NCI-H82 (cell line): ENCODE data around the gene LDLRAD3.

Source experiments
- DNase-seq: peaks from one replicate; lab custom pipeline; 2025; lab: John Stamatoyannopoulos, UW

The LDLRAD3 gene

DNA sequence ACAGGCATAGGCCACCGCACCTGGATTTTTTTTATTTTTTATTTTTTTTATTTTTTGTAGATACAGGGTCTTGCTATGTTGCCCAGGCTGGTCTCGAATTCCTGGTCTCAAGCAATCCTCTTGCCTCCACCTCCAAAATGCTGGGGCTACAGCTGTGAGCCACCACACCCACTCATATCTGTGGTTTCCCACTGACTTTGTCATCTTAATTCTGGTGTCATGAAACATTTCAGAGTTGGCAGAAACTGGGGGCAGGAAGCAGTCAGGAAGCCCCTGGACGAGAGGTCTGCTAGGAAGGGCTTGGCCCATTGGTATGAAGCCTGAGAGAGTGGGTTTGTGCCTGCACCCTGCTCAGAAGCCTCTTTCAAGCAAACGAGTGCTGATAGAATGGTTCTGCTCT is 296.3 kb downstream of the LDLRAD3 start:
- no peak for DNase-seq

DNA sequence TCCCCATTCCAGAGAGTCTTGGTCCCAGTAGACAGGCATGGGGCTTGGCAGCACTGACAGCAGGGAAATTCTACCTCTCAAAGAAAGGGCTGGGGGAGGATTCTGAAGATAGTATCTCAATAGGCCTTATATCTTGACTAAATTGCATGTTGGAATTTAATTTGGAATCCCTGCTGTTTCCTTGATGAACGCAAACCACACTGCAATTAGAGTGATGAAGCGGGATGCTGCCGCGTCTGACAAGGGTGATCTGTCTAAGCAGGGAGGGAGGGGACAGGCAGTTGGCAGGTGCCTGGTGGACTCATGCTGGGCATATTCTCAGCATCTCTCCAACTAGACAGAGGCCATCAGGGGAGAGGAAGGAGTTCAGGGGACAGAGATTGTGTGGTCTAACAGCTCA is 296.9 kb downstream of the LDLRAD3 start:
- DNase-seq, result no peak

DNA sequence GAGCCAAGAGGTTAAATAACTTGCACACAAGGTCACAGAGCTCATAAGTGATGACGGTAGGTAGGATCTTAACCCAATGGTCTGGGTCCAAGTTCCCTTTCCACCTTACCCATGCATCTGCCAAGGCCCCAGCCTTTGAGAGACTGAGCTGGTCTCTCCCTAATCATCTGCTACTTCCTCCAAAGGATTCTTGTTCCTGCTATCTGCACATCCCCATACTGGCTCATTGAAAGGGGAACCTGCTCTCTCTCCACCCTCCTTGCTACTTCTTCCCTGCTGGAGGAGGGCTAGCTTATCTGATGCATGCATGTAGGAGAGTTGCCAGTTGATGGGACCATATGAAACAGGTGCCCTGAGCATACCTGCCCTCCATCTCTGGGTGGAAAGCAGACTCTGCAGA is 297.6 kb downstream of the LDLRAD3 start:
- no peak for DNase-seq

DNA sequence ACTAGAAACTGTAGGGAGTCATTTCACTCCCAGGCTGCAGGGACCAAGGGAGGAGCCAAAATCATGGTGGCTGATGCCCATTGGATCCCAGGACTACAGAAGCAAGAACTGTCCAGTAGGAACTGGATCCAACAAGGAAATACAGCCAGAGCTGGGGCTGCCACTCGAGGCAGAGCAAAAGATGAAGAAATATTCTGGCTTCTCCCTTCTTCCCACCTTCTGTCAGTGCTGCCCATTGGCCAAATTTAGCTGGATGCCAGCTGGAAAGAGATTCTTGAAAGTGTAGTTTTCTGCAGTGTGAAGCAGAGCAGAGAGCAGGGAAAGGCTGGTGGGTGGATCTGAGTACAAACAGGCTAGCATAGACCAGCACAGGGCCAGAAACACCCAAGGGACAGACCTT is 299.8 kb downstream of the LDLRAD3 start:
- DNase-seq, result no peak

DNA sequence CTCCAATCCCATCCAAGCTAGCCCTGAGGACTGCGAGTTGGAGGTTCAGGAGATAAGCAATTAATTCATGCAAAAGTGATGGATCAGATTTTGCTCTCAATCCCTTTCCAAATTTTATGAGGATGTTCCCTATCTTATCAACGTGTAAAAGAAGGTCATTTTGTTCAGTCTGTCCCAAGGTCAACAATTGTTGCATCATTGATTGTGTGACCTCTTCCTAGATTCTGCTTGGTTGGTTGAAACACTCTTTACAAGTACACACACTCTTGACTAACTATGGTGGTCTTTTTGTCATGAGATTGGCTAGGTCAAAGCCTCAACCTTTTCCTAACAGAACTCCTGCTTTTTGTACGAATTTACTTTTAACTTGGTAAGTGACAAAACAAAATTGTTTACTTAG is 303.6 kb downstream of the LDLRAD3 start:
- no peak for DNase-seq

DNA sequence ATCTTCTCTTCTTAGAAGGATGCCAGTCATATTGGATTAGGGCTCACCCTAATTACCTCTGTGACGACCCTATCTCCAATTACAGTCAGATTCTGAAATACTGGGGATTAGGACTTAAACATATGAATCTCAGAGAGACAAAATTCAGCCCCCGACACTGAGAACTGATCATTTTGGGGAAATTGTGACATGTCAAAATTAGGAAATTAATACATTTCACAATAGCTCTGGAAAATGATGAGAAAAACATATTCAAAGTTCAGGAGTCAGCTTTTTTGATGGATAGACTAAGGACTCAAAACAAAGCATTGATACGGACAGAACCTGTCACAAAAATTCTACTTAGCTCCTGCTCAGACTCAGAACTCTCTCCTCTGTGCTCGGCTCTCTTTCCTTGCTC is 304.6 kb downstream of the LDLRAD3 start:
- DNase-seq, result peak; percentile 89

DNA sequence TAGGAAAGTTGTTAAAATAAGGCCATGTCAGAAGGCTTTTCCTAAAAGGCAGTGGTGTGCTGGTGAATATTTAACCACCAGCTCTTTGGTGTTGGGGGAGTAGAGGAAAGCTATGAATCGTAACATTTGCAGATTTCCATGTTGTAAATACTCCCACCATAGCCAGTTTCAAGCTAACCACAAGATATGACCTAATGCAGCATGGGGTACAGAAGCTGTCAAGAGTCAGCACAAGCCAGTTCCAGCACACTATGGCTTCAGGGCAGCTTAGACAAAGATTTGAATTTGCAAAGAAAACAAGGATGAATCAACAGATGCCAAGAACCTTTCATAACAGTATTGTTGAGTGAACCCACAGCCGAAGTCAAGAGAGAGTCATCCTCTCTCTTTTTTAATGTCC is 305.4 kb downstream of the LDLRAD3 start:
- no peak for DNase-seq

DNA sequence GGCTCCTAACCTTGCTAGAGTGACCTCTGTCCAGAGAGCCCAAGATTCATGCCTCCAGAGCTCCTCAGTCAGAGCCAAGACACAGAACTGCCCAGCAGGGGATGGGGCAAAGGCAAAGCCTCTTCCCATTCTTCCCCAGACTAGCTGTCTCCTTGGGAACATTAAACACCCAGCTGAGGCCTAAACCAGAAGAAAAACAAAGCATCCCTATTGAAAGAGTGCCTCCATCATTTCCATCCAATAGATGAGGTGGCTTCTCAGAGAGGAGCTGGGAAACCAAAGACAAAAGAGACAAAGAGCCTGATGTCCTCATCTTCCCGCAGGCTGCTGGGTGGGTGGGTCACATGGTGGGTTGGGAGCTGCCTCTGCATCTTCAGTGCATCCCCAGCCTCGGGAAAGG is 308.0 kb downstream of the LDLRAD3 start:
- no peak for DNase-seq

DNA sequence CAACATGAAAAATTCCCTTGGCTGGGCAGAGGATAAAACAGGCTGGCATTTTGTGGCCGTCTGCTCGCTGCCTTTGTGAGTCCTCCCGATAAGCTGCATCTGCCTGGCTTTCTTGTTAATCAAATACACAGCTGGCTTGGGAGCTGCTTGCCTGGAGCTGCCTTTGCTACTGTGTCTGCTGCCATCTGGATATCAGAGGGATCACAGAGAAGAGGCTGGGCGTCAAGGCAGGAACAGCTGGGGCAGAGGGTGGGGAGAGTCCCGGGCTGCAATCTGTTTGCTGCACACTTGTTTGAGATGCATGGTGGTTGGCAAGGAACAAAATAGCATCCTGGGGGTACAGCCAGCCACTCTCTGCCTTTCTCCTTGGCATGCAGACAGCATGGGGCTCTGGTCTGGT is 309.4 kb downstream of the LDLRAD3 start:
- DNase-seq, result peak; percentile 99

DNA sequence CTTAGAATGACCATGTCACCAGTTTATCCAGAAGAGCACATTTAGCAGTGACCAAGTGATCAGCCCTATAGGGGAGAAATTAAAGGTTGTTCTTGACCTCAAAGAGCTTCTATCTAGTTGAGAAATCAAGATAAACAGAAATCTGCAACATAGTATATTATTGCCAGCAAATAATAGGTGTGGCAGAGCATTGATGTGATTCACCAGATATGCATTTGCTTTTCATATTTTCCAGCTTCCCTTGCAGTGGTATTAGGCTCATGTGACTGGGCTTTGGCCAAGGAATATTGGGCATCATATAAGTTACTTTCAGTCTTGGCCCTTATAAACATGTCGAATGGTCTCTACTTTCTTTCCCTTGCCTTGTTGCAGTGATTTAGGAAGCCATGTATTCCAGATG is 310.9 kb downstream of the LDLRAD3 start:
- no peak for DNase-seq

DNA sequence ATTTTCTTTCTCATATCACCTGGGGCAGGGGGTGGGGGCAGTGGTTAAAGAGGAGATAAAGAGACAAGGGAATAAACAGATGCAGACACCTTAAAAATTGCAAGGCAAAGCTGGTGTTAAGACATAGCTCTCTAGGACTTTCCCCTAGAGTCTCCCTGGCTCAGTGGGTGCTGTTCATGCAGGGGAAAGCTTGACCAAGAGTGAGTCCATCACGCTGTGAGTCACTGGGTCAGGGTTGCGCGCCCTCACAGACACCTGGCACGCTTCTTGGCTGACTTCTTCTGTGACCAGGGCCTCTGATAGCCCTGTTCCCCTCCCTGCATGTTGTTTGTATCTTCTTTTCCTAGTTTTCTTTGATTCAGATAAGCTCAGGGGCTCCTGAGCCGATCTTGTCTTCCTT is 313.5 kb downstream of the LDLRAD3 start:
- no peak for DNase-seq

DNA sequence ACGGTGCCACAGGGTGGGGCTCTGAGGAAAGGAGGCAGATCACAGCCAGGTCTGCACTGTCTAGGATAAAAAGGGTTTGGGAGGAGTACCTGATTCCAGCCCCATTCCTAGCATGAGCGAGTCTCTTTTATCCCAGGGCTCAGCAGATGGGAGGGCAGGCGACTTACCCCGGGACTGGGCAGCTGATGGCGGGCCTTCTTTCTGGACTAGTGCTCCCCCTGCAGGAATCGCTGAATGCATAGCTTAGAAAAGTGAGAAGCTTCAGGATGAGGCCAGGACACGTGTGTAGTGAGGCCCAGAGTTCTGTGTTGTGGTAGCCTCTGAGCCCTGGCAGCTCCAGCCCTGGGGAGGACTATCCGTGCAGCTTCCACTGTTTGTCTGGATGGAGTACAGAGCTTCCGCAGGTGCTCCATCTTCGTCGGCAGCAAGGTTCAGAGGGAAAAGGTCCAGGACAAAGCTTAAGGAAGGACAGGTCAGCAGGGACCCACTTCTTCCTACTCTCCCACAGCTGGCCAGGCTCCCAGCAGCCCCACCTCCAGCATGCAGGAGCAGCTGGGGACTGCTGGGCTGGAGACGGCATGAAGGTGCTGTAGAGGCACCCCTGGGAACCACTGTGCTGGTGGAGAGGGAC is 315.0 kb downstream of the LDLRAD3 start:
- peak; percentile 92 for DNase-seq

DNA sequence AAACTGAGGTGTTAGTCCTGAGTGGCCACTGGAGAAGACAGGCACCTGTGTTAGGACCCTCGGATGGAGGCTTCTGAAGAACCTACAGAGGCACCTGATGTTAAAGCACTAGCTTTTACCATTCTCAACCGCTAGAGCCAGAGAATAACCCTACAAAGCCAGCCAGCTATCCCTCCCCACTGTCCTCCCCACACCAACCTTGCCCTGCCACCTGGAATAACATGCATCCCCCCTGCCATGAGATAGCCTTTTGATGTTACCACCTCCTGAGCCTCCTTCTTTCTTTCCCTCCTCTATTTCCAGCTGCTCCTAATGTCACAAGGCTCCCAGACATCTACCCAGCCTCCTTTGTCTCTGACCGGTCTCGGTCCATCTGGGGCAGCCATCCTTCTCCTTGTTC is 317.2 kb downstream of the LDLRAD3 start:
- DNase-seq, result no peak

DNA sequence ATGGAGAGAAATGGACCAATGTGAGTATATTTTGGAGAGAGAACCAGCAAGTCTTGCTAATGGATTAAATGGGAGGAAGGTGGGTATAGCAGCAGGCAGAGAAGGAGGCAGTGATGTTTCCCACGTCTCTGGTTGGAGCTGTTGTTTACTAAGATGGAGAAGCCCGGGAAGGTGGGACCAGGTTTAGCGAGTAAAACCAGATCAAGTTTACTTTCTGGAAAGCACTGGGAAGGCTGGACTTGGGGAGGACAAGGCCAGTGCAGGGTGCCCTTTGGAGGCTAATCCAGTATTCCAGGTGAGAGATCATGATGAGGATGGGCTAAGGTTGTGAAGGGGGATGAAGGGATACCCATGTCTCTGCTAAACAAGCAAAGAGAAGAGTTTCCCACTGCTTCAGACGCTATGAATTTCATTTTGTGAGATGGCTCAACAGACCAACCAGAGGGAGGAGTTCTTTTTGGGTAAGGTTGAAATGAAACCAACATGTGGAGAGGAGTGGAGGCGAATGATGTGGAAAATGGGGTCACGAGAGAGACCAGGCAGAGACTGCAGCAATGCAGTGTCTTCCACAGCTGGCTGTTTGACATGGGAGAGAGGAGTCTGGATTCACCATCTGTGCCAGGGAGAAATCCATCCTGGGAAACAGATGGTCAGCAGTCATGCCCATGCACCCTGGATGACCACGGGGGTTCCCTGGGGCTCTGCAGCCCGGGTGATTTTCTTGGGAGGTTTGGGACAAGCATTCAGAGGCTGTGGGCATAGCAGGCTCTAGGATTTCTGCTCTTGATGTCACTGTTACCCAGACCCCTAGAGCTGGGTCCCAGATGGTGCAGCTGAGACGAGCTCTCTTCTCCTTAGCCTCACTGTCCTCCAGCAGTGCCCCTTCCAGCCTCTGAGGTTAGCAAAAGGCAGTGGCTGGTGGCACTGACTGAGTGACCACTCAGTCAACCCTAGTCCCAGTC is 320.4 kb downstream of the LDLRAD3 start:
- DNase-seq, result no peak

DNA sequence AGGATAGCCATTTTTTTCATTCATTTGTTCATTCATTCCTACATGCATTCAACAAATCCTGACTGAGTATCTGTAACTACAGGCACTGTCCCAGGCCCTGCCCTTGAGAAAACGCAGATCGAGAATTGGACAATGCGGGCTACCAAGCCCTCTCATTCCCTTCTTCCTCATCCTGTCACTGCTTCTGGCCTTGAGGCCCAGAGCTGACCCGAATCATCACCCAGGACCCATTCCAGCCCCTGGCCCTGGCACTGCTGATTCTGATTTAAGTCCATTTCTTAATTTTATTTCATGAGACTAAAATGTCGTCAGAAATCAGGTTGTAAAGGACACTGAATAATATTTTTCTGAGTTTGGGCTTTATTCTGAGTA is 321.1 kb downstream of the LDLRAD3 start:
- no peak for DNase-seq

DNA sequence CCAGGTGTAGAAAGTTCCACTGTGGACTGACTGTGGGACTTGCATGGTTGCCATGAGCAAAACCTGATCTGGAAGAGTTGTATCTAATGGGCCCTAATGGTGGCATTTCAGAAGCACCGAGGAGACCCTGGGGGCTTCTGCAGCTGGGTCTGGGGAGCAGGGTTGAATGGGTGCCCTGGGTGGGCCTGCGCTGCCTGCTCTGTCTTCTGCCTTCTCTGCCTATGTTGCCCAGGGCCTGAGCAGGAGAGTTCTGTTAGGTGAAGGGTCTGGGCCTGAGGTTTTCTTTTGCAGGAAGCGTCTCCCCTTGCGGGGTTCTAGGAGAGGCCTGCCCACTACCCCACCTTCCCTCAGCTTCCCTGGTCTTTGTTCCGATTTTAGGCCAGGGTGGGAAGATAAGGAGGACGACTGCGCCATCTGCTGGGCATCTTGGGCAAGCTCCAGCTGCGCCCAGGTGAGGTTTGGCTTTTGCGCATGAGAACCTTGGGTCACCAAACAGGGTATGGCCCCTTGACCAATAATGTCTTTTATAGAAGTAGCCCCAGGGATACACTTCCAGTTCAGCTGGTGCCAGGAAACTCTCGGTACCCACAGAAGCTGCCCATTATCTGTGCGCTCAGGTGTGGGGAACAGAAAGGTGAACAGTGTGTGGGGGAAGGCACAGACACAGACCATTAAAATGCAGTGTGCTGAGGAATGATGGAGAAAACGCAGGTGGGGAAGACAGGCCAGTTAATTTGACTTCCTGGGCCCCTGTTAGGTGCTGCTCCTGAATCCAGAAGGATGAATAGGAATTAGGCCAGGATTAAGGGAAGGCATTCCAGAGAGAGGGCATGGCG is 322.1 kb downstream of the LDLRAD3 start:
- peak; percentile 74 for DNase-seq

DNA sequence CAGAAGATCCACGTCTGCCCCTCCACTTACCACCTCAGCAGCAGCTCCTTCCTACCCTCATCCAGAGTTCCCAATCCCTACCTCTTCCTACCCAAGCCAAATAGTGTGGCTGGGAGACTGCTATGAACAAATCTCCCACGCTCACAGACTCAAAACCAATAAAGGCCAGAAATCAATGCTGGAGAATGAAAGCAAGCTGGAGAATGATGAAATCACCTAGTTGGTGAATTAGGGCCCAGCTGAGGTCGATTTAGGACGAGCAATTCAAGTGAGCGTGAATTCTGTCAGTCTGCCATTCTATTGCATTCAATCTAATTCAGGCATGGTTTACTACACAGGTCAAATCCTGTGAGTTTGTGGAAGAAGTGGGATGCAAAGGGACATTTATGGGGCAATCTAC is 322.9 kb downstream of the LDLRAD3 start:
- no peak for DNase-seq

DNA sequence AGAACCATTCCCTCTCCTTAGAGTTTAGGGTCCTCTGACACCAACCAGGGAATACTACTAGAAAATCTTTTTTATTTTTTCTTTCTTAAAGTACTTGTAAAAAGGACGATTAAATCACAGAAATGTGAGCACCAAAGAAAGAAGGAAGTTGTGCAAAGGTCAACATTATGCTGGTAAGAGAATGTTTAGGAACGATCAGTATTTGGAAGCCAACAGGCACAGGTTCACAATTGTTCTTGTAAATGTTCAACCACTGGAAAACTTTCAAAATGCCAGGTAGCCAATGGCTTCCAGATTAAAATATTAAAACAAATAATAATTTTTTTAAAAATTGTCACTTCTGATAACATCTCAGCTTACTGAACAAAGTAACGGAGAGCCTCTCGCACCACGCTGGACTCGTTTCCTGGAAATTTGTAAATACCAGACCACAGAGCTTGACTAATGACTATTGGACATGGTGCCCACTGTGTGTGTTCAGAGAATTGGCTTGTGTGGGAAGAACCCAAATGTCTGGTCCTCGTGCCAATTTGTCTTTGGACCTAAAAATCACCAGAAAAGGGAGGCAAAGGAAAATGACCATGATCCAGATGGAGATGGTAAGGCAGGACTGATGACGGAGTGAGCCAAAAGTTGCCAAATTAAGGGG is 324.6 kb downstream of the LDLRAD3 start:
- no peak for DNase-seq

DNA sequence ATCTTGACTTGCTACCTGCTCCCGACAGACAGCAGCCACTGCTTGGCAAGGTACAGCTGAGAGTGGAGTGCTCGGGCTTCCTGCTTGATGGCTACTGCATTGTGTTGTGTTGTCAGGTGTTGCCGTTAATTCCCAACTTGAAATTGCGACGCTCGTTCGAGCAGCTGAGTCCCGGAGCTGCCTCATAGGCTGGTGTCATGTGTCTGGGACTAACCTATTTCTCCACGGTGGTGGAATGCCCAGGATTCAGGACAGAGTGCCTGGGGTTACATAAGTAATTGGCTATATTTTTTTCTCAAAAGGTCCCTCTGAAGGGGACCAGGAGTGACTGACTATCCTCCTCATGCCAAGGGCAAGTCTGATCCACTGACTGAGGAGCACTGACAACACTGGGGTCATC is 326.8 kb downstream of the LDLRAD3 start:
- DNase-seq, result no peak

DNA sequence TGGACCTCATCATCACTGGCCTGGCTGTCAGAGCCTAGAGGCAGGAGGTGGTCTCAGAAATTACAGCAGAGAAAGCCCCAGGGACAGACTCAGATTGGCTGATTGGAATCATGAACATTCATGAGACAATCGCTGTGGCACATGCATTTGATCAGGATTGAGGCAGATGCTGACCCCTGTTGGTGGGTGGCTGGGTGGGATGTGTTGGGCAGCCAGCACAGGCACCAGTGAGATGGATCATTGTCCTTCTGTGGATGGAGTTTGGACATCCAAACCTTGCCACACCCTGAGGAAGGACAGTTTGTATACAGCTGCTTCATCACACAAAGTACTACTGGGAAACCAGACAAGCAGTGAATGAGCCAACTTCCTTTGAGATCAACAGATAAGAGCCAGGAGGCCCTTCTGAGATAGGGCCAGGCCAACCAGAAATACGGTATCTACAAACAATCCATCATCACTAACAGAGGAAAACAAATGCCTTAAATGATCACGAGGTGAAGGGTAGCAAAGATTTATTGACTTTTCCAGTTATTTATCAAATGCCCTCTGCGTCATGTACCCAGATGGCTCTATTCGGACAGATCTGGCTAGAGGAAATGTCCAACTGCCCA is 328.0 kb downstream of the LDLRAD3 start:
- DNase-seq, result no peak

DNA sequence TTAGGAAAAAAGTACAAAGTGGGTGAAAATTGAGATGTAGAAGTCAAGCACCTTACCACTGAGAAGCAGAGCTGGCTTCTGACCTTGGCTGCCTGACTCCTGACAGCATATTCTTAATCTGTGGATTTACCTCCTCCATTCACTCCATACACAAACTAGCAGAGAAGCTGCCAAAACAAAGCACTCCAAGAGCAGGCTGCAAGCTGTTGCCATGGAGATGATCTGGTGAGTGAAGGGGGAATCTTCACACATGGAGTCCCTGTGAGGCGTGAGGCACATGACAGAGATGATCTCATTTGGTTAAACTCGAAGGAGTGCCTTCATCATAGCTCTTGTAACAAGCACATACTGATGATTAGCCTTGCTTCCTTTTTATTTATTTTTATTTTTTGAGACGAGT is 329.2 kb downstream of the LDLRAD3 start:
- peak; percentile 86 for DNase-seq

DNA sequence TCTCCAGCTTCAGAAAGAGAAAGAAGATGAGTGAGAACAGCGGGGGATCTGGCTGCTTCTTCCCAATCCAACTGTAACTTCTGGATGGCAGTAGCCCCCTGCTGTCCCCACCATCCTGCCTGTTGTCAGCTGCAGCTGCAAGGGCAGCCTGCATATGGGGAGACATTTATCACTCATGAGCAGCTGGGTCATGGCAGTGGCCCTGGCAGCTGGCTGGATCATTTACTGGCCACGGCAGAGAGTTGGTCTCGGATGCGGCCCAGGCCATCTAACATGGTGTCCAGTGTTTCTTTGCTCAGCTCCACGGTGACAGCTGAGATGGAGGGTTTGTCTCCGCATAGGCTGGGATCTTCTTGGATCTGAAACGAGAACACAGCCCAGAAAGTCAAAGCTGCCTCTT is 330.6 kb downstream of the LDLRAD3 start:
- DNase-seq, result no peak
